Thyroid gland (tissue), 4 donors: Measurements from ENCODE around the gene WNT10A. TPM values are rescaled to one million over a fixed set of nuclear protein-coding genes. Genes with fewer than 3 reads are reported as not detected.

Experiments
- DNase-seq, 2 donors: peaks; one replicate each; pipeline ENCODE4 v3.0.0-alpha.2; 2019
- H3K27ac ChIP-seq, 3 donors: fragments of 200-600 bp; sonication (generic); 1 replicate in 2 of 3; 2 replicates in 1 of 3; pipeline ENCODE4 v1.5.1; 2016 to 2019; ENCODE audit warnings: mild to moderate bottlenecking in 1 of 3, moderate library complexity in 1 of 3
- H3K27me3 ChIP-seq: fragments of 200-600 bp; sonication (generic); one replicate; pipeline ENCODE4 v1.5.1; 2019
- H3K36me3 ChIP-seq, 2 donors: fragments of 200-600 bp; sonication (generic); one replicate each; pipeline ENCODE4 v1.5.1; 2016 to 2019
- H3K4me1 ChIP-seq, 2 donors: fragments of 200-600 bp; sonication (generic); one replicate each; pipeline ENCODE4 v1.5.1; 2017 to 2019
- H3K4me3 ChIP-seq, 3 donors: fragments of 200-600 bp; sonication (generic); replicated peaks in 1 of 3; 1 replicate in 2 of 3; 2 replicates in 1 of 3; pipeline ENCODE4 v1.5.1; 2016; ENCODE audit warnings: mild to moderate bottlenecking in 1 of 3
- H3K9me3 ChIP-seq: fragments of 200-600 bp; sonication (generic); one replicate; pipeline ENCODE4 v1.5.1; 2017
- POLR2A ChIP-seq, 2 donors: fragments of 450-650 bp; IDR thresholded peaks; one replicate each; pipeline ENCODE4 v1.6.1; 2017; ENCODE audit warnings: antibody characterized with exemption in 2 of 2, mild to moderate bottlenecking in 2 of 2, moderate library complexity in 1 of 2
- WGBS, 2 donors: methylation state at CpG; one replicate each; pipeline ENCODE4 v1.1.5; 2017; 5-methylcytosine and 5-hydroxymethylcytosine counted together
- intact Hi-C: fragments of 100-400 bp; cut with DNase I; formaldehyde crosslinking; loops from one replicate; pipeline ENCODE4 v1.15.1; 2023
- total RNA-seq, 4 donors: library from RNA; depleted of rRNA; stranded (reverse); fragments of >200 nt; gene quantifications; one replicate each; pipeline ENCODE4 v1.2.3, GENCODE V29; 2016
- TF ChIP-seq, protein P1 (sequence below), 6 experiments: fragments of 200-600 bp in 3 of 6; fragments of 450-650 bp in 3 of 6; sonication (generic) in 3 of 6; IDR thresholded peaks; one replicate each; pipeline ENCODE4 v1.5.1; 2016 to 2019; ENCODE audit warnings: antibody characterized with exemption in 6 of 6, mild to moderate bottlenecking in 2 of 6, inconsistent platforms in 1 of 6, moderate library complexity in 1 of 6

Gene WNT10A
- total RNA-seq, 4 donors from 2014 or later = 0.20 TPM; not detected in 3

DNA sequence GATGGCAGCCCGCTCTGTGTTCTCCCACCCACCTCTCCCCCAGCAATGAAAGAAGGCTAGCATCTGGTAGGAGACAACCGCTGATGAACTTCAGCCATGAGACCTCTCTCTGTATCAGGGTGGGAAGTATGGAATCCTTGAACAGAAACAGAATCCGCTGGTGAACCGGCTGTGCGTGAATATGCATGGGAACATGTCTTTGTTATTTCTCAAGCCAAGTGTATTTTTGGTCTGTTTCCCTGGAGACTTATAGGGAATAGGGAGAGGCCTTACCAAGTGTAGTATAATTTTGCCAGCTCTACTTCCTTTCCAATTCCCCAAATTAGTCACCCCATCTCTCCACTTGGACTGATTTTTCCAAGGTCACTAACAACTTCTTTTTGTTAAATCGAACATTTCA lies 30.1 kb downstream of the WNT10A start:
- Histone ChIP-seq H3K27me3 (no peaks in the 10 kb centered on the region), H3K9me3 (no peaks in the 10 kb centered on the region), H3K36me3 (no peaks in the 10 kb centered on the region), H3K27ac (no peak overlapping the region), H3K4me3 (no peak overlapping the region), H3K4me1 (peaks cover 4 to 9% of the 10 kb centered on the region in 2 donors)
- 90% methylated on average over 6 of the region's 6 CpGs for WGBS, 2 donors
- no peak for DNase-seq
- intact Hi-C loops = no loop called here
- TF ChIP-seq POLR2A (IDR thresholded peaks at IDR 0.05) = no peak
- TF ChIP-seq, protein P1, sequence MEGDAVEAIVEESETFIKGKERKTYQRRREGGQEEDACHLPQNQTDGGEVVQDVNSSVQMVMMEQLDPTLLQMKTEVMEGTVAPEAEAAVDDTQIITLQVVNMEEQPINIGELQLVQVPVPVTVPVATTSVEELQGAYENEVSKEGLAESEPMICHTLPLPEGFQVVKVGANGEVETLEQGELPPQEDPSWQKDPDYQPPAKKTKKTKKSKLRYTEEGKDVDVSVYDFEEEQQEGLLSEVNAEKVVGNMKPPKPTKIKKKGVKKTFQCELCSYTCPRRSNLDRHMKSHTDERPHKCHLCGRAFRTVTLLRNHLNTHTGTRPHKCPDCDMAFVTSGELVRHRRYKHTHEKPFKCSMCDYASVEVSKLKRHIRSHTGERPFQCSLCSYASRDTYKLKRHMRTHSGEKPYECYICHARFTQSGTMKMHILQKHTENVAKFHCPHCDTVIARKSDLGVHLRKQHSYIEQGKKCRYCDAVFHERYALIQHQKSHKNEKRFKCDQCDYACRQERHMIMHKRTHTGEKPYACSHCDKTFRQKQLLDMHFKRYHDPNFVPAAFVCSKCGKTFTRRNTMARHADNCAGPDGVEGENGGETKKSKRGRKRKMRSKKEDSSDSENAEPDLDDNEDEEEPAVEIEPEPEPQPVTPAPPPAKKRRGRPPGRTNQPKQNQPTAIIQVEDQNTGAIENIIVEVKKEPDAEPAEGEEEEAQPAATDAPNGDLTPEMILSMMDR (IDR thresholded peaks at IDR 0.05) = no peak

DNA sequence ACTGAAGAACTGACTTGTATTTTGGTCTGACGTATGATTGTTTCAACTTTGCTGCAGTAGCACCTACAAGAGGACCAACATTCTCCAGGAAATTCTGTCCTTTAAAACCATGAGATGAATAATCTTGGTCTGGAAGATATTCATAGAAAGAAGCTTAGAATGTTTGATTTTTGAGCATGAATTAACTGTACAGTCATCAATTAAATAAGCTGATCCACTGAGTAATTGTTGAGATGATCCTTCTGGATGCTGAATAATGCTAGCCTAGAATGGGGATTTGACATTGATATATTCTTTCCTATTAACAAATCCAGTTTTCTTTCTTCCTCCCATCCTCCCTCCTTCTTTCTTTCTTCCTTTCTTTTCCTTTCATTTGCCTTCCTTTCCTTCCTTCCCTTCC lies 39.9 kb downstream of the WNT10A start:
- TF ChIP-seq, protein P1 (IDR thresholded peaks at IDR 0.05) = no peak
- TF ChIP-seq POLR2A (IDR thresholded peaks at IDR 0.05) = no peak
- H3K4me3 ChIP-seq = no peak overlapping the region
- no peak for DNase-seq
- no peaks in the 10 kb centered on the region for H3K4me1 ChIP-seq
- H3K36me3 ChIP-seq = no peaks in the 10 kb centered on the region
- H3K9me3 ChIP-seq = no peaks in the 10 kb centered on the region
- intact Hi-C loops = no loop called here
- WGBS, 2 donors = 90 to 96% methylated on average over 1 of the region's 1 CpG
- no peak overlapping the region for H3K27ac ChIP-seq
- no peaks in the 10 kb centered on the region for H3K27me3 ChIP-seq

DNA sequence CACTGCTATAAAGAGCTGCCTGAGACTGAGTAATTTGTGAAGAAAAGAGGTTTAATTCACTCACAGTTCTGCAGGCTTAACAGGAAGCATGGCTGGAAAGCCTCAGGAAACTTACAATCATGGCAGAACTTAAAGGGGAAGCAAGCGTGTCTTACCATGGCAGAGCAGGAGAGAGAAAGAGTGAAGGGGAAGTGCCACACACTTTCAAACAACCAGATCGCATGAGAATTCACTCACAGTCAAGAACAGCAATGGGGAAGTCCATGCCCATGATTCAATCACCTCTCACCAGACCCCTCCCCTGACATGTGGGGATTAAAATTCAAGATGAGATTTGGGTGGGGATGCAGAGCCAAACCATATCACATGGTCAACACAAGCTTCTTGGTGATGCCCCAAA lies 44.1 kb downstream of the WNT10A start:
- TF ChIP-seq, protein P1 (IDR thresholded peaks at IDR 0.05) = no peak
- no peak for TF ChIP-seq POLR2A (IDR thresholded peaks at IDR 0.05)
- intact Hi-C loops = no loop called here
- 83 to 94% methylated on average over 2 of the region's 2 CpGs for WGBS, 2 donors

DNA sequence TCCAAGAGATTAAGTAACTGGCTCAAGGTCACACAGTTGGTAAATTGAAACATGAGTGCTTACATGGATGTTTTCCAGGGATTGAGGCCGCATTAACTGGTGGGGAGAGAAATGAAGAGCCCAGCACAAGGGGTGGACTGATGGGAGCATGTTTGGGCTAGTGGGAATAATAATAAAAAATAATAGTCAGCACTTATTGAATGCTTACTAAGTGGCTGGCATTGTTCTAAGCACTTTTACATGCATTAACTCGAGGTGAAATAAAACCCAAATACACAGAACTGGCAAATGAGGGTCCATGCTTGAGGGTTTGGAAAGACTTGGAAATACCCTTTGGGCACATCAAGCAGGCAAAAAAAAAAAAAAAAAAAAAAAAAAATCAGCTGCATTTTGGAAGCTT lies 44.8 kb downstream of the WNT10A start:
- Histone ChIP-seq H3K27ac (no peak overlapping the region), H3K4me1 (no peaks in the 10 kb centered on the region), H3K4me3 (no peak overlapping the region), H3K27me3 (no peaks in the 10 kb centered on the region), H3K9me3 (no peaks in the 10 kb centered on the region), H3K36me3 (no peaks in the 10 kb centered on the region)
- intact Hi-C loops = no loop called here
- no peak for DNase-seq
- 78 to 81% methylated on average over 2 of the region's 2 CpGs for WGBS, 2 donors
- TF ChIP-seq, protein P1 (IDR thresholded peaks at IDR 0.05) = no peak
- no peak for TF ChIP-seq POLR2A (IDR thresholded peaks at IDR 0.05)

More for the DNA sequence above, 44.1 kb downstream of the WNT10A start:
- DNase-seq = no peak
- Histone ChIP-seq H3K27ac (no peak overlapping the region), H3K27me3 (no peaks in the 10 kb centered on the region), H3K4me1 (no peaks in the 10 kb centered on the region), H3K36me3 (no peaks in the 10 kb centered on the region), H3K4me3 (no peak overlapping the region), H3K9me3 (no peaks in the 10 kb centered on the region)

DNA sequence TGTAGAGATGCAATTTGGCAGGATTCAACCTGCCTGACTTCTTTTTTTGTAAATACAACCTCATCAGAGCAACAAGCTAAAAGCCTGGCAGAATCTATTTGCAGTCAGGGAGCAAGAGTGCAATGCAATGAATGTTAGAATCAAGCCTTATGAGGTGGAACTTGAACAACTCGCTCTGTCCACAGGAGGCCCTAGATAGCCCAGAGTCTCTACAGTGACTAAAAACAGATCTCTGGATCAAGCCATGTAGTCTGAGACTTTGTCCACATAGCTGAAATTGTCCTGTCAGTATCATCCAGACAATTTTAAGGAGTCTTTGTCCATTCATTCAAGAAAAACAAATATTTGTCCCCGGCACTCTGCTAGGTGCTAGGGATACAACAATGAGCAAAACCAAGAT lies 46.8 kb downstream of the WNT10A start:
- no peaks in the 10 kb centered on the region for H3K9me3 ChIP-seq
- H3K27ac ChIP-seq = no peak overlapping the region
- H3K27me3 ChIP-seq = no peaks in the 10 kb centered on the region
- 57 to 64% methylated on average over 2 of the region's 2 CpGs for WGBS, 2 donors
- no peak for TF ChIP-seq POLR2A (IDR thresholded peaks at IDR 0.05)
- TF ChIP-seq, protein P1 (IDR thresholded peaks at IDR 0.05) = no peak
- intact Hi-C loops = no loop called here
- no peaks in the 10 kb centered on the region for H3K36me3 ChIP-seq
- no peaks in the 10 kb centered on the region for H3K4me1 ChIP-seq
- no peak for DNase-seq
- H3K4me3 ChIP-seq = no peak overlapping the region
